ENCODE results near the gene TP53. TPM values are rescaled to one million over a fixed set of nuclear protein-coding genes. Genes with fewer than 3 reads are reported as not detected.

Gene TP53
- total and polyA plus RNA-seq, 4 donors, result 12.1 to 36.8 (median 24.8) TPM

DNA sequence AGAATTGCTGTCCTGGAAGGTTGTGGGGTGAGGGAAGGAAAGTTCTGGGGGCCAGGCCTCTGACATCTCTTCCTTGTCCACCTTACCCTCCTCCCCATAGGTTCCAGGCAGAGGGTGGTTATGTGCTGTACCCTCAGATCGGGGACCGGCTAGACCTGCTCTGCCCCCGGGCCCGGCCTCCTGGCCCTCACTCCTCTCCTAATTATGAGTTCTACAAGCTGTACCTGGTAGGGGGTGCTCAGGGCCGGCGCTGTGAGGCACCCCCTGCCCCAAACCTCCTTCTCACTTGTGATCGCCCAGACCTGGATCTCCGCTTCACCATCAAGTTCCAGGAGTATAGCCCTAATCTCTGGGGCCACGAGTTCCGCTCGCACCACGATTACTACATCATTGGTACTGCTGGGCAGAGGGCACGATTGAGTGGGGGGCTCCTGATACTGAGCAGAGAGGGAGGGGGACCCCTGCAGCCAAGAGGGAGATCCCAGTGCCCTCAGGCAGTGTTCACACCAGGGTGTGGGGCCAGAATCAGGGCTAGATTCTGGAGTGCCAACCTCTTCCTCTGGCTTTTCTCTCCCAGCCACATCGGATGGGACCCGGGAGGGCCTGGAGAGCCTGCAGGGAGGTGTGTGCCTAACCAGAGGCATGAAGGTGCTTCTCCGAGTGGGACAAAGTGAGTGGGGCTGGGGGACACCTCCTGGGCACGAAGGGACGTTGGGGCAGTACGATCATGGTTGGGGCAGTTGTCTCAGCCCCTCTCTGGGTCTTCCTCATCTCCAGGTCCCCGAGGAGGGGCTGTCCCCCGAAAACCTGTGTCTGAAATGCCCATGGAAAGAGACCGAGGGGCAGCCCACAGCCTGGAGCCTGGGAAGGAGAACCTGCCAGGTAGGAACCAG lies 20.8 kb upstream of the TP53 start:
- Histone ChIP-seq H3K36me3 (ENCODE audit: control insufficient read depth, insufficient read depth, low read length) (peaks cover 27% of the 10 kb centered on the region), H3K4me1 (ENCODE audit: control insufficient read depth, insufficient read depth, low read length) (peaks cover 72% of the 10 kb centered on the region), H3K9me3 (ENCODE audit: control insufficient read depth, insufficient read depth, low read length) (no peaks in the 10 kb centered on the region), H3K4me3 (ENCODE audit: low read depth, low read length) (peak overlapping the region; percentile 7), H3K27me3 (ENCODE audit: control insufficient read depth, insufficient read depth, low read length) (peaks cover 3% of the 10 kb centered on the region), H3K27ac (ENCODE audit: low read depth, low read length) (no peak overlapping the region)
- DNase-seq (ENCODE audit: low read depth in 4 of 6, low spot score in 6 of 6), result no peak
- WGBS (ENCODE audit: insufficient coverage), result 87% methylated on average over 13 of the region's 22 CpGs

DNA sequence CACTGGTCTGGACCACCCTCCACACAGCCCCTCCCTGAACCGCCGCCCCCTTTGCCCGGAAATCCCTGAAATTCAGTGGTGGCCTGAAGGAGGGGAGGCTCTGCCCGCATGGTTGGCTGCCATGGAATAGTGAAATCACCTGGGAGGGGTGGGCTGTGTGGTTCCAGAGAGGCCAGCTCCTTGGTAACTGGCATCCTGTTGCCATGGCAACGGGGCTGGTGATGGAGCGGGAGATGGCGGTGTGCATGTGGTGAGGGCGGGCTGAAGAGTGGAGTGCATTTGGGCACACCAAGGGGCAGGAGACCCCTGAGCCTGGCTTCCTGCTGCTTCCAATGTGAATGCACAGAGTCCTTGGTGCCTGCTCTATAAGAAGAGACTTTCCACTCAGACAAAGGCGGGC lies 20.2 kb upstream of the TP53 start:
- no peaks in the 10 kb centered on the region for H3K9me3 ChIP-seq (ENCODE audit: control insufficient read depth, insufficient read depth, low read length)
- H3K27me3 ChIP-seq (ENCODE audit: control insufficient read depth, insufficient read depth, low read length), result peaks cover 3% of the 10 kb centered on the region
- DNase-seq (ENCODE audit: low read depth in 4 of 6, low spot score in 6 of 6), result peak in 2 of 6 donors; percentile 78 to 93
- peaks cover 33% of the 10 kb centered on the region for H3K36me3 ChIP-seq (ENCODE audit: control insufficient read depth, insufficient read depth, low read length)
- peaks cover 72% of the 10 kb centered on the region for H3K4me1 ChIP-seq (ENCODE audit: control insufficient read depth, insufficient read depth, low read length)
- 31% methylated on average over 4 of the region's 9 CpGs for WGBS (ENCODE audit: insufficient coverage)
- H3K27ac ChIP-seq (ENCODE audit: low read depth, low read length), result no peak overlapping the region
- H3K4me3 ChIP-seq (ENCODE audit: low read depth, low read length), result peak overlapping the region; percentile 7

DNA sequence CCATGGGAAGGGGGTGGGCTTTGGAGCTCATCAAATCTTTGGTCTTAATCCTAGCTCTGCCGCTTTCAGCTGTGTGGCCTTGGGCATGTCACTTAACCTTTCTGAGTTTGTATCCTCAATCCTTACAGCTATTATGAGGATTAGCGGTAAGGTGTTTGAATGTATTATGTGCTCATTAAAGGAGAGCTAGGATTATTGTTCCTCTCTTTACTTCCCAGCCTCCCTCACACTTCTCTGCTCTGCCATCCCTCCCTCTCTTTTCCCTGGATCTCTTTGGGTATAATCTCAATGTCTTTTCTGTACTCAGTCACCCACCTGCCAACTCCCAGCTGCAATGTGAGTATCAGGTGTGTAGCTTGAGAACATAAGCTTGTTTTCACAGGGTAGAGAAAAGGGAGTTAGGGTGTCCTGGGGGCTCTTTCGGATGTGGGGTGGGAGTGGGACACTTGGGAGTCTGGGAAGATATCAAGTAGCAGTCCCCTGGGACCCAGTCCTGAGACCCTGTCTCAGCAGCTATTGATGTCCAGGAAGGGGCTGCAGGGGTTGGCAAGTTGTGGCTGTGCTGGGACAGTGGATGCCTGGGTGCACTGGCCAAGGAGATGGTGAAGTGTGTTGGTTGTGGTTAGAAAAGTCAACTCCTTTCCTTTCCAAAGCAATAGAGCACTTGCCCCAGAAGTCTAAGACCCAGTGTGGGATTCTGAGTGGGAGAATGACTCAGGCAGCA lies 19.5 kb upstream of the TP53 start:
- Histone ChIP-seq H3K4me1 (ENCODE audit: control insufficient read depth, insufficient read depth, low read length) (peaks cover 67% of the 10 kb centered on the region), H3K27ac (ENCODE audit: low read depth, low read length) (no peak overlapping the region), H3K9me3 (ENCODE audit: control insufficient read depth, insufficient read depth, low read length) (no peaks in the 10 kb centered on the region), H3K36me3 (ENCODE audit: control insufficient read depth, insufficient read depth, low read length) (peaks cover 40% of the 10 kb centered on the region), H3K4me3 (ENCODE audit: low read depth, low read length) (peak overlapping the region; percentile 60), H3K27me3 (ENCODE audit: control insufficient read depth, insufficient read depth, low read length) (peaks cover 3% of the 10 kb centered on the region)
- no peak for DNase-seq (ENCODE audit: low read depth in 4 of 6, low spot score in 6 of 6)
- WGBS (ENCODE audit: insufficient coverage), result 90% methylated on average over 1 of the region's 3 CpGs

- Histone ChIP-seq H3K27ac (ENCODE audit: low read depth, low read length) (no peak overlapping the region), H3K4me1 (ENCODE audit: control insufficient read depth, insufficient read depth, low read length) (peaks cover 61% of the 10 kb centered on the region), H3K9me3 (ENCODE audit: control insufficient read depth, insufficient read depth, low read length) (no peaks in the 10 kb centered on the region), H3K4me3 (ENCODE audit: low read depth, low read length) (peak overlapping the region; percentile 60), H3K36me3 (ENCODE audit: control insufficient read depth, insufficient read depth, low read length) (peaks cover 51% of the 10 kb centered on the region), H3K27me3 (ENCODE audit: control insufficient read depth, insufficient read depth, low read length) (peaks cover 3% of the 10 kb centered on the region)
- WGBS (ENCODE audit: insufficient coverage), result under 1% methylated on average over 49 of the region's 50 CpGs
- peak in 1 of 6 donors; percentile 35 for DNase-seq (ENCODE audit: low read depth in 4 of 6, low spot score in 6 of 6)
Measured at GRCh38 chr17:7705269-7706255, 18.3 kb upstream of the TP53 start.

DNA sequence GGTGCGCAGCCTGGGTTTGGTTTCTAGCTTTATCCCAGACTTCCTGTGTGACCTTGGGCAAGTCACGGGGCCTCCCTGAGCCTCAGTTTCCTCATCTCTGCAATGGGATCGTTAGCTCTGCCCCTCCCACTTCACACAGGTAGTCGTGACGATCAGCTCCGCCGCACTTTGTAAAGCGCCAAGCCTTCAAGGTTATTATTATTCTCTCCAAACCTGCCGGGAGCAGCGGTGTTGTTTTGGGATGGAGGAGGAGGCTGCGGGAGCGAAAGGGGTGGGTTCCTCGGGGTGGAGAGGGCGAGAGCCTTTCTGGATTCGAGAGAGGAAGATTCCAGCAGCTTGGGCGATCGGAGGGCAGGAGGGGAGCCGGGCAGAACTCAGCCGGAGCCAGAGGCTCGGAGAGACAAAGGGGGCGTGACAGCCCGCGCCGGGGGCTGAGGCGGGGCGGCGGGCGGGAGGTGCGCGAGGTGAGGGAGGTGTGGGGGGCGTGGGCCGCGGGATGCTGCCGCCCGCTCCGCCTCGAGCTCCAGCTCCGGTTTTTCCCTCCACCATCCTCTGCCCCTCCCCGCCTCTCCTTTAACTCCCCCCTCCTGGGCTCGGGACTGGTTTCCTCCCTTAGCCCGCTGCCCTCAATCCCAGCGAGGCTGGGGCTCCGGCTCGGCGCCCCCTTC lies 17.4 kb upstream of the TP53 start, which contains the start of gene EFNB3:
EFNB3 (plus strand) TSS at position 602 of the 668 bp plus-strand sequence. CDS start 397 bp downstream, outside the sequence.
- Histone ChIP-seq H3K27me3 (ENCODE audit: control insufficient read depth, insufficient read depth, low read length) (peaks cover 3% of the 10 kb centered on the region), H3K4me1 (ENCODE audit: control insufficient read depth, insufficient read depth, low read length) (peaks cover 61% of the 10 kb centered on the region), H3K27ac (ENCODE audit: low read depth, low read length) (peak within 1 kb of the TSS; percentile 67), H3K9me3 (ENCODE audit: control insufficient read depth, insufficient read depth, low read length) (no peaks in the 10 kb centered on the region), H3K36me3 (ENCODE audit: control insufficient read depth, insufficient read depth, low read length) (peaks cover 46% of the 10 kb centered on the region), H3K4me3 (ENCODE audit: low read depth, low read length) (peak within 1 kb of the TSS; percentile 60)
- WGBS (ENCODE audit: insufficient coverage), result under 1% methylated on average over 27 of the region's 45 CpGs
- peak in 2 of 6 donors; percentile 93 to 96 for DNase-seq (ENCODE audit: low read depth in 4 of 6, low spot score in 6 of 6)

- WGBS (ENCODE audit: insufficient coverage), result 9% methylated on average over 8 of the region's 24 CpGs
- Histone ChIP-seq H3K4me1 (ENCODE audit: control insufficient read depth, insufficient read depth, low read length) (peaks cover 58% of the 10 kb centered on the region), H3K36me3 (ENCODE audit: control insufficient read depth, insufficient read depth, low read length) (peaks cover 37% of the 10 kb centered on the region), H3K27me3 (ENCODE audit: control insufficient read depth, insufficient read depth, low read length) (peaks cover 3% of the 10 kb centered on the region), H3K4me3 (ENCODE audit: low read depth, low read length) (peak overlapping the region; percentile 60), H3K27ac (ENCODE audit: low read depth, low read length) (peak overlapping the region; percentile 67), H3K9me3 (ENCODE audit: control insufficient read depth, insufficient read depth, low read length) (no peaks in the 10 kb centered on the region)
- DNase-seq (ENCODE audit: low read depth in 4 of 6, low spot score in 6 of 6), result peak in 4 of 6 donors; percentile 79 to 98 (median 90)
Measured at GRCh38 chr17:7703584-7704479, 16.5 kb upstream of the TP53 start.

GRCh38 chr17:7702776-7703175 lies 15.5 kb upstream of the TP53 start:
- no peak overlapping the region for H3K4me3 ChIP-seq (ENCODE audit: low read depth, low read length)

GRCh38 chr17:7701681-7702080 lies 14.4 kb upstream of the TP53 start:
- Histone ChIP-seq H3K4me1 (ENCODE audit: control insufficient read depth, insufficient read depth, low read length) (peaks cover 41% of the 10 kb centered on the region), H3K27me3 (ENCODE audit: control insufficient read depth, insufficient read depth, low read length) (peaks cover 3% of the 10 kb centered on the region), H3K9me3 (ENCODE audit: control insufficient read depth, insufficient read depth, low read length) (no peaks in the 10 kb centered on the region), H3K36me3 (ENCODE audit: control insufficient read depth, insufficient read depth, low read length) (peaks cover 26% of the 10 kb centered on the region), H3K27ac (ENCODE audit: low read depth, low read length) (no peak overlapping the region), H3K4me3 (ENCODE audit: low read depth, low read length) (no peak overlapping the region)
- DNase-seq (ENCODE audit: low read depth in 4 of 6, low spot score in 6 of 6), result no peak
- 92% methylated on average over 13 of the region's 14 CpGs for WGBS (ENCODE audit: insufficient coverage)

More at GRCh38 chr17:7702776-7703175, 15.5 kb upstream of the TP53 start:
- Histone ChIP-seq H3K4me1 (ENCODE audit: control insufficient read depth, insufficient read depth, low read length) (peaks cover 51% of the 10 kb centered on the region), H3K27me3 (ENCODE audit: control insufficient read depth, insufficient read depth, low read length) (peaks cover 3% of the 10 kb centered on the region), H3K9me3 (ENCODE audit: control insufficient read depth, insufficient read depth, low read length) (no peaks in the 10 kb centered on the region), H3K36me3 (ENCODE audit: control insufficient read depth, insufficient read depth, low read length) (peaks cover 27% of the 10 kb centered on the region), H3K27ac (ENCODE audit: low read depth, low read length) (no peak overlapping the region)
- 86% methylated on average over 10 of the region's 13 CpGs for WGBS (ENCODE audit: insufficient coverage)
- no peak for DNase-seq (ENCODE audit: low read depth in 4 of 6, low spot score in 6 of 6)

Data from spinal cord (tissue), 10 donors.